NCI-H2227 (cell line): ENCODE results near the gene OR56A1.

ENCODE experiments used
- DNase-seq: peaks from one replicate; lab custom pipeline; 2025; ENCODE audit not compliant: unreplicated experiment; lab: John Stamatoyannopoulos, UW

OR56A1 gene

DNA sequence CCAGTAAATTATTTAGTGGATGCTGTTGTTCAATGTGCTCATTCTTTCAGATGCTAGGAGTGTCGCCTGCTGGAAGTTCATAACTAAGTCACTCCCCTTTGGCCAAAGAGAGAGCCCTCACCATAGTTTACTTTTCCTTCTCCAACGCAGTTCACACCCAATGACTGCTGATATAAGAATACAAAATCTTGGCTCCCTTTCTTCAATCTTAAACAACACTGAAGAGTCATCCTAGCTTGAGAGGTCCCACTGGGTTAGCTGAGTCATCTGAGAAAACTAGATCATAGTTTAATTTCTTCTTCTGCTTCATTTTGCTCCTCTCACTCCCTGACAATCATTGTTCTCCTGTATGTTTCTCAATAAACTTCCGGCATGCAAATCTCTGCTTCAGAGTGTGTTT is 38.4 kb downstream of the OR56A1 start:
- DNase-seq: no peak

DNA sequence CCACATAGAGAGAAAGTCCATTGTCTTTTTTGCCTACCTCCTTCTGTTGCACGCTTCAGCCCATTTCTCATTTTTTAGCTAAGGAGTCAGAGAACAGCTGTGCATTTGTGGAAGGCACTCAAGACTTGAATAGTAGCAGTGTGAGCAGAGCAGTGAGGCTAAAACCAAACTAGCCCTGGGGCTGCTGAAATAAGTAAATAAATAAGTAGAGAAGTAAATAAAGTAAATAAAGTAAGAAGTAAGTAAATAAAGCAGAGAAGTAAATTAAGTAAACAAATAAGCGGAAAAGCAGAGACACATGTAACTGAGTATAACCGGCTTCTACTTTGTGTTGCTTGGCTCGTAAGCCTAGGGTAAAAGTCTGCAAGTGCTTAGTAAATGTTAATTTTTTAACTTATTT is 41.4 kb downstream of the OR56A1 start:
- DNase-seq: no peak

DNA sequence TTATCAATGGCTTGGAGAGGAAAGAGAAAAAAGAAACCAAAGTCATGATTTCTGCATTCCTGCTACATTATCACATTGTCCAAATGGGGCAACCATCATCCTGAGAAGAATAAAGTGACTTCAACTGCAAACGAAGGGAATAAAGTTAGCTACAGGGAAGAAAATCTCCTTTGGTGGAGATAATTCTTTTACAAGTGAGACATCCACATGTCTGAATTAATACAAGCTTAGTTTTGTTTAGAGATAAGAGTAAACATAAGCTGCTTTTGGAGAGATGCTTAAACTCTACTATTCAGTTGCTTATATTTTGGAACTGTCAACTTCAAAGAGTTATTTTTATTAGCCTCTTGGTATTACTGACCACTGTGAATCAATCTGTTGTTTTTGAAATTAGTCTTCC is 43.7 kb downstream of the OR56A1 start, which contains the start of gene OR52L1:
OR52L1 (minus strand) TSS at position 101 of the 400 bp plus-strand sequence; CDS start at position 46, 55 bp downstream.
- DNase-seq: no peak

DNA sequence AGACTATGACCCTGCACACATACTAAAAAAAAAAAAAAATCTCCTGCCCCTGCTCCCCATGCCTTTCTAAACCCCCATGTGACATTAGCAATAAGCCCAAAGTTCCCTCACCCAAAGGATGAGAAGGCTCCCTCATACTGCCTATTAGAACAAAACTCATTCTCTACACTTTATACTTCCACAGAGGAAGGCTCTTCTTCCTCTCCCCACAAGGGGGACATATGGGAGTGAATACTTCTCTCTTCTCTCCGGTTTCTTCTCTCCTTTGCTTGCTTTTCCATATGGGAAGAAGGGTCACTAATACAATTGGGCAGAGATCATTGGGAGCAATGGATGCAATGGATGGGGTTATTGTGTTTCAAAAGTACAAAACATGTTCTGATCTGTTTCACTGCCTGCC is 47.1 kb downstream of the OR56A1 start:
- no peak for DNase-seq

DNA sequence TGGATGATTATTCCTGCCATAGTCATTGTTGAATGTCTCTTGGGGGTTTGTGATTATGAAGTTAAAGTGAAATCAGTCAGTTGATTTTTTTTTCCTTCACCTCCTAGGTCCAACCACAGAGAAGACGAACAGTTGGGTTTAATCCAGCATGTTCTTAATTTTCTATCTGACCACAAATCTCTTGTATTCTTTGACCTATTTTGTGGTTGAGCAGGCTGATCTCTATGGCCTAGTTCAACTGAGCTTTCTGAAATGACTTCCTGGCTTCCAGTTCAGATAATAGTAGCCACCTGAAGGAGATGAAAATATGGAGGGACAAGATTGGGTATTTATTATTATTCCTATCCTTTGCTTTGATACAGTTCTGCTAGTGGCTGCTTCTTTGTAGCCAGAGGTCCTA is 57.0 kb downstream of the OR56A1 start:
- no peak for DNase-seq
